H1 (cell line): ENCODE results near the gene SMYD5. TPM values are rescaled to one million over a fixed set of nuclear protein-coding genes. Genes with fewer than 3 reads are reported as not detected.

ENCODE experiments used
- CBX5 ChIP-seq: fragments of 300-800, 300-1000 bp; sonication (generic); IDR thresholded peaks from 2 replicates; pipeline ENCODE4 v1.7.1; 2016; ENCODE audit warnings: antibody characterized with exemption, low read length, low read depth
- polyA plus RNA-seq, 7 experiments: library from polyadenylated mRNA; depleted of rRNA in 3 of 7; stranded (reverse) in 5 of 7; unstranded in 2 of 7; fragments of >200 nt in 5 of 7; fragments of 200-250 nt in 2 of 7; gene quantifications; 1 replicate in 5 of 7; 2 replicates in 1 of 7; 4 replicates in 1 of 7; pipeline versions ENCODE4 v1.2.1 to v1.2.3, GENCODE V29; 2011 to 2013; ENCODE audit warnings: missing spikeins in 2 of 7, mixed read lengths in 2 of 7
- total RNA-seq: library from RNA; stranded (reverse); fragmentation: NEBNext Ultra II Directional; extraction: Animal tissue kit (Norgen Biotek cat#: 25700); gene quantifications from 2 replicates; pipeline ENCODE4 v1.2.1, GENCODE V29; 2021

Gene SMYD5
- total and polyA plus RNA-seq, 2 of the 8 experiments (the other 6 are each of a cell fraction or from before 2014, with no cell fraction given): 35.2 to 56.7 TPM

DNA sequence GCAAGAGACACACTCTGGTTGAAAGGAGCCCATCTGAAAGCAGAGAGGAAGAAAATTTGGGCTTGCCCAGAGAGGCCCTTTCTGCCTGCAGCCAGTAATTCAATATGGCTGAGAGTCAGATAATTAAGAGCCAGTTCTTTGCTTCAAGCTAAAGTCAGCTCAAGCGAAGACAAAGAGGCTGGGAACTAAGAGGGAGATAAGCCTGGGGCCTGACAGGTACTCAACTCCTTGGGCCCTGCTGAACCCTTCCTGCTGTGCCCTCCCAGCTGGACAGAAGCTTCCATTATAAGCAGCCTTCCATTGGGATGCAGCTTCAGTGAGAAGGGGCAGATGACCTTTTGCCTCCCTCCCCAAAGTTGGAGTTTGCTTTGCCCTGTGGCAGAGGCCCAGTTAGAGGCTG lies 58.2 kb downstream of the SMYD5 start (continued):
- no peak for TF ChIP-seq CBX5

Other genes starting within 250 kb of the SMYD5 start
- gene SFXN5, start 142.5 kb upstream of the SMYD5 start, total RNA-seq: 29.3 and 29.4 TPM in 2 replicates
- gene SFXN5, start 142.5 kb upstream of the SMYD5 start, polyA plus RNA-seq (2011; rRNA removed): 33.1 and 45.9 TPM in 2 replicates
- gene RAB11FIP5, start 101.3 kb upstream of the SMYD5 start, total RNA-seq: 13.5 and 17.0 TPM in 2 replicates
- 6.3 and 9.0 TPM in 2 replicates for gene RAB11FIP5, start 101.3 kb upstream of the SMYD5 start, polyA plus RNA-seq (2011; rRNA removed)
- gene NOTO, start 11.7 kb upstream of the SMYD5 start, total RNA-seq: 0.44 and 0.54 TPM in 2 replicates
- gene NOTO, start 11.7 kb upstream of the SMYD5 start, polyA plus RNA-seq (2011; rRNA removed): 0.33 and 0.46 TPM in 2 replicates
- 7.5 and 8.9 TPM in 2 replicates for gene PRADC1, start 19.0 kb downstream of the SMYD5 start, total RNA-seq
- 13.1 and 13.3 TPM in 2 replicates for gene PRADC1, start 19.0 kb downstream of the SMYD5 start, polyA plus RNA-seq (2011; rRNA removed)
- 474 and 486 TPM in 2 replicates for gene CCT7, start 20.1 kb downstream of the SMYD5 start, total RNA-seq
- gene CCT7, start 20.1 kb downstream of the SMYD5 start, polyA plus RNA-seq (2011; rRNA removed): 440 and 465 TPM in 2 replicates
- gene FBXO41, start 70.2 kb downstream of the SMYD5 start, total RNA-seq: 13.5 and 14.3 TPM in 2 replicates
- gene FBXO41, start 70.2 kb downstream of the SMYD5 start, polyA plus RNA-seq (2011; rRNA removed): 11.2 and 16.3 TPM in 2 replicates
- 0.20 TPM in 1 of 2 replicates, not detected in the other for gene EGR4, start 79.3 kb downstream of the SMYD5 start, total RNA-seq
- 0.08 TPM in 1 of 2 replicates, not detected in the other for gene EGR4, start 79.3 kb downstream of the SMYD5 start, polyA plus RNA-seq (2011; rRNA removed)
- gene ALMS1, start 171.6 kb downstream of the SMYD5 start, total RNA-seq: 44.6 and 45.6 TPM in 2 replicates
- gene ALMS1, start 171.6 kb downstream of the SMYD5 start, polyA plus RNA-seq (2011; rRNA removed): 21.4 and 21.8 TPM in 2 replicates